Stimulated activated CD4-positive, alpha-beta T cell treated with anti-CD3 and anti-CD28 coated beads, Interleukin-4, amount 100 ng/mL, for 24 hours (primary cell): ENCODE measurements around the gene CPXCR1.
"Not testable (repeated sequence)": the region's sequence is repeated elsewhere in the genome, so short reads cannot be mapped to it uniquely, and the experiment has no call there.

Experiments used
- DNase-seq: peaks from one replicate; pipeline ENCODE4 v3.0.0-alpha.2; 2020

Gene CPXCR1

DNA sequence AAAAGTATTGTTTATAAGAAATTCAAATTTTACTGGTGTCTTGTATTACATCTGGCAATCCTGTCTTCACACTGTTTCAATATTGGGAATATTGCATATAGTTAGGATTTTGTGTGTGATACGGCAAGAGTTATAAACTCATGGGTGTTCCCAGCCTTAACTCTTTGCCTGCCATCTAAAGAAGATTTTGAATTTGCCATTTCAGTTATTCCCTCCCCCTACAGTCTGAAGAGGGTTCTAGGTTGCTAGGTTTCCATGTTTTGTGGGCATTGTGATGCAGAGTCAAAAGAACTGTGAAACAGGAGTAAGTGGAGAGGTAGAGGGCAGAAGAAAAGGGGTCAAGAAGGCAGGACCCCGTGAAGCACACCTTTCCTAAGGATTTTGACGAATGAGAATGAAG is at the start of gene CPXCR1:
CPXCR1 (plus strand) TSS at position 301 of the 400 bp plus-strand sequence. CDS start 6,190 bp downstream, outside the sequence.
- DNase-seq: no peak

DNA sequence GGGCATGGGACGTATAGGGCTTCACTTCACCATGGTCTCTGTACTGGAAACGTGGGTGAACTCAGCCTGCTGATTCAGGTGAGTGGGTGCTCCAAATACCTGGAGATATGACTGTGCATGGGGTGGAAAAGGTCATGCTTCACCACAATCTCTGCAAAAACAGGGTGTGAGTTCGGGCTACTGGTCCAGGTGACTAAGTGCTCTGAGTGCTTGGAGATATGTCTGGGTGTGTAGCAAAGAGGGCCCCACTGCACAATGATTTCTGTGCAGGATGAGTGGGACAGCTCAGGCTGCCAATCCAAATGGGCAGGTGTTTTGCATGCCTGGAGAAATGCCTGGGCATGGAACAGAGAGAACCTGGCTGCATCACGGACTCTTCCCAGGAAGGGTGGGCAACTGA is 11.2 kb upstream of the CPXCR1 start:
- no peak for DNase-seq

DNA sequence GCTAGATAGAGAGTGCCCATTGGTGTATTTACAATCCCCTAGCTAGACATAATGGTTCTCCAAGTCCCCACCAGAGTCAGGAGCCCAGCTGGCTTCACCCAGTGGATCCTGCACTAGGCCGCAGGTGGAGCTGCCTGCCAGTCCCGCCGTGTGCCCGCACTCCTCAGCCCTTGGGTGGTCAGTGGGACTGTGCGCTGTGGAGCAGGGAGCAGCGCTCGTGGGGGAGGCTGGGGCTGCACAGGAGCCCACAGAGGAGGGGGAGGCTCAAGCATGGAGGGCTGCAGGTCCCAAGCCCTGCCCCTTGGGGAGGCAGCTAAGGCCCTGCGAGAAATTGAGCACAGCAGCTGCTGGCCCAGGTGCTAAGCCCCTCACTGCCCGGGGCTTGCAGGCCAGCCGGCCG is 810 bp upstream of the CPXCR1 start:
- not testable (repeated sequence) for DNase-seq

DNA sequence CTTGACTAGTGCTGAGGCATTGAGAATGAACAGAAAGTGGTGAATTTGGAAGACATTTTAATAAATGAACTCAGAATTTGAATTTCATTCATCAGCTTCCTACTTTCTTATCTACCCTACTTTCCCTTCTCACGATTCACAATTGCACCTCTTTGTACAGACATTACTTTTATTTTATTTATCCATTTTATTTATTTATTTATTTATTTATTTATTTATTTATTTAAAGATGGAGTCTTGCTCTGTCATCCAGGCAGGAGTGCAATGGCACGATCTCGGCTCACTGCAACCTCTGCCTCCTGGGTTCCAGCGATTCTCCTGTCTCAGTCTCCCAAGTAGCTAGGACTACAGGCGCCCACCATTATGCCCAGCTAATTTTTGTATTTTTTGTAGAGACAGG is 5.3 kb downstream of the CPXCR1 start:
- DNase-seq: not testable (repeated sequence)

DNA sequence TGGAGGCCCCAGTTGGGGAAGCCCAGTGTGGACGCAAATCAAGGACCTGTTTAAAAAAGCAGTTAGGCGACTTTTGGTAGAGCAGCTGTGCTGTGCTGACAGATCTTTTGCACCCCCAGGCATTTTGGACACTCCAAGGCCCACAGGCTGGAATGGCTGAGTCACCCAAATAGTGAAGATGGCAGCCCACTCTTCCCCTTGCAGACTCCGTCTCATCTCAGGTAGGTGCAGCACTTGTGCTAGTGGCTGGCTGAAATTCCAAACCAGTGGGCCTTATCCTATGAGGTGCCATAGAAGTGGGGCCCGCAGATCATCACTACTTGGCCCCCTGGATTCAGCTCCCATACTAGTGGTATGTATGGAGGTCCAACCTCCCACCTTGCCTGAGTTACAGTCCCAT is 42.8 kb downstream of the CPXCR1 start:
- DNase-seq: no peak
